Measurements from ENCODE around the gene IBA57.
"Not testable (repeated sequence)": the region's sequence is repeated elsewhere in the genome, so short reads cannot be mapped to it uniquely, and the experiment has no call there.

IBA57 gene

DNA sequence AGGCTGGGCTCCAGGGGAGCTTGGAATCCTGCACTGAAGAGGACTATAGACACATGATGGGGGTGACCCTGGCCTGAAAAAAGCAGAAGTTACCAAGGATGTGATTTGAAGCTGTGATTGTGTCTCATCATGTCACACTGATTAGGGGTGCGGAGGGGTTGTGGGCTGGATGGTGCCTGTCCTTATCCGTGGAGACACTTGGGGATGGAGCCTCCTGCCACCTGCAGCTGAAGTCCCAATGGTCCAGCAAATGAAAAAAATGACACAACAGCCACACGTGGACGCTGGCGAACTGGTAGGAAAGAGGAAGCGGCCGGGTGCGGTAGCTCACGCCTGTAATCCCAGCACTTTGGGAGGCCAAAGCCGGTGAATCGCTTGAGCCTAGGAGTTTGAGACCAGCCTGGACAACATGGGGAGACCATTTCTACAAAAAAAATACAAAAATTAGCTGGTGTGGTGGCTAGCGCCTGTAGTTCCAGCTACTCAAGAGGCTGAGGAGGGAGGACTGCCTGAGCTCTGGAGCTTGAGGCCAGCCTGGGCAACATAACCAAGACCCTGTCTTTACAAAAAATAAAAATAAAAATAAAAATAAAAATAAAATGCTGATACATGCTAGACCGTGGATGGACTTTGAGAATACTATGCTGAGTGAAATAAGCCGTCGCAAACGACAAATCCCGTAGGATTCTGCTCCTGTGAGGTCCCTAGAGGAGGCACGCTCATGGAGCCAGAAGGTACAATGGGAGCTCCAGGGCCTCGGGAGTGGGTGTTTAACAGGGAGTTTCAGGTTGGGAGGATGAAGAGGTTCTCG is 838 bp upstream of the IBA57 start:
- peak in 2 of 42 donors; percentile 29 to 48 for DNase-seq
- intact Hi-C loops (cut with DNase I) = loop anchor here (2.0 to 10.0 kb wide), 2 partner anchors 24 to 320 kb away; partner anchors contain the start of genes GUK1 and RNF187

- DNase-seq = peak; percentile 23 to 82 (median 62)
Observed at GRCh38 chr1:228166170-228166936, 749 bp downstream of the IBA57 start.

GRCh38 chr1:228168563-228169270 is 3.1 kb downstream of the IBA57 start:
- intact Hi-C loops (cut with DNase I) = loop anchor here (10.0 kb wide), 1 partner anchor 316 kb away; the partner anchor contains the start of gene RNF187
- DNase-seq = no peak

More at GRCh38 chr1:228166170-228166936, 749 bp downstream of the IBA57 start:
- intact Hi-C loops (cut with DNase I) = loop anchor here (1.0 to 10.0 kb wide), 2 partner anchors 57 to 318 kb away; partner anchors contain the start of genes MRPL55 and RNF187

- intact Hi-C loops (cut with DNase I) = loop anchor here (10.0 kb wide), 1 partner anchor 315 kb away; the partner anchor contains the start of gene RNF187
- no peak for DNase-seq
Observed at GRCh38 chr1:228169345-228169744, 3.7 kb downstream of the IBA57 start.

- intact Hi-C loops (cut with DNase I) = no loop called here
- no peak for DNase-seq
Observed at GRCh38 chr1:228170666-228171065, 5.1 kb downstream of the IBA57 start.

DNA sequence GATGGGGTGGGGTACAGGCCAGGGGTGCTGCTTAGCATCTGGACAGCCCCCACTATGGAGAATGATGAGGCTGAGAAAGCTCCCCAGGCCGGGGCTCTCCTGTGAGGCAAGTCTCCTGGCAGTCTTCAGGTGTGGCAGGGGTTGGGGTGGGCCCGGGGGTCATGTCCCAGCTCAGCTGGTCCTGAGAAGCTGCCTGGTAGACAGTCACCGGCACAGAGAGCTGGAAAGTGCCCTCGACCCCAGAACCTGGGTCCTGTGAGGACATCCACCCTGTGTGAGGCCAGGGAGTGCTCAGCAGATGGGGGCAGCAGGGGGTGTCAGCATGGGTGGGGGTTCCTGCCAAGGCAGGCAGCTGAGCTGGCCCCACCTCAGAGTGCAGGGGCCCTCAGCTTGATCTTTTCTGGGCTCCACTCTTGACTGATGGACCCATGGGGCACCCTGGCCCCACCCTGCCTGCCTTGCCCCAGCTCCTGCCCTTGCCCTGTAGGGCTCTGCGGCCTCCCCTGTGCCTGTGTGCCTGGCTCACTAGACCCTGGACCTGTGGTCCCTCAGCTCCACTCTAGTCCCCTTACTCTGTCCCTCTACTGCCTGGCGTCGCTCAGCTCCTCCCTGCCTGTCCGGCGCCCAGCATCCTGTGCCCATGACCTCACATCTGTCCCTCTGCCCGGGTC is 5.8 kb downstream of the IBA57 start:
- peak in 1 of 42 donors; percentile 1 for DNase-seq
- intact Hi-C loops (cut with DNase I) = no loop called here

DNA sequence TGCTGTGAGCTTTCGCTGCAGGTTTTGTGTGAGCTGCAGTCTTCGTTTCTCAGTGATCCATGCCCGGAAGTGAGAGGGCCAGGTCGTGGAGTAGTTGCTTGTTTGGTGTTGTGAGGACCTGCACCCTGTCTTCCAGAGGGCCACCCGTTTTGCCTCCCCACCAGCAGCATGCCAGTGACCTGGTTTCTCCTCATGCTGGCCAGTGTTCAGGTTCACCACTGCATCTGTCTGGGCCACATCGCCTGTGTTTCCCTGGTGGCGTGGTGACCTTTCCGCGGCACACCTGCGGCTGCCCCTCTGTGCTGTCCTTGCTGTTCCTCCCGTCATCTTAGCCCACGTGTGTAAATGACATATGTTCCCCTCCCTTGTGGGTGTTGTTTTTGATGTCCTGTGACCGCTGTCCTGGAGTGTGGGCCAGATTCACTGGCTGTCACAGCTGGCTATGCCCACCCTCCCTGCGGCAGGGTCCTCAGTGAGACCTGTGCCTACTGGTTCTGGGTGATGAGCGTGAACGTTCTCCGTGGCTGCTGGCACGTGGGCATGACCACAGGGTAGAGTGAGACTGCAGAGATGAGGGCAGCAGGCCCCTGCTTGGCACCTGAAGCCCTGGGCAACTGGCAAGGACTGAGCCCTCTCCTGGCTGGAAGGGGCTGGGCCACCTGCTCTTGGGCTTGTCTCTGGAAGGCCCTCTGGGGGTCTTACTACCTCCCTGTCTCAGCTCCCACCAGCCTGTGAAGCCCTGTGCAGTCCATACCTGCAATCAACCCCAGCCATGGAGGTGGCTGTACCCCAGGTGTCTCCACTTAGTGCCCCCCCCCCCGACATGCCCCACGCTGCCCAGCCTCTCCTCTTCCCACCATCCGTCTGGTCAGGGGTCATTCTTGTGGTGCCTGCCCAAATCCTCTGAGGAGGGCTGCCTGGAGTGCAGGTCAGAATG is 7.3 kb downstream of the IBA57 start:
- intact Hi-C loops (cut with DNase I) = no loop called here

DNA sequence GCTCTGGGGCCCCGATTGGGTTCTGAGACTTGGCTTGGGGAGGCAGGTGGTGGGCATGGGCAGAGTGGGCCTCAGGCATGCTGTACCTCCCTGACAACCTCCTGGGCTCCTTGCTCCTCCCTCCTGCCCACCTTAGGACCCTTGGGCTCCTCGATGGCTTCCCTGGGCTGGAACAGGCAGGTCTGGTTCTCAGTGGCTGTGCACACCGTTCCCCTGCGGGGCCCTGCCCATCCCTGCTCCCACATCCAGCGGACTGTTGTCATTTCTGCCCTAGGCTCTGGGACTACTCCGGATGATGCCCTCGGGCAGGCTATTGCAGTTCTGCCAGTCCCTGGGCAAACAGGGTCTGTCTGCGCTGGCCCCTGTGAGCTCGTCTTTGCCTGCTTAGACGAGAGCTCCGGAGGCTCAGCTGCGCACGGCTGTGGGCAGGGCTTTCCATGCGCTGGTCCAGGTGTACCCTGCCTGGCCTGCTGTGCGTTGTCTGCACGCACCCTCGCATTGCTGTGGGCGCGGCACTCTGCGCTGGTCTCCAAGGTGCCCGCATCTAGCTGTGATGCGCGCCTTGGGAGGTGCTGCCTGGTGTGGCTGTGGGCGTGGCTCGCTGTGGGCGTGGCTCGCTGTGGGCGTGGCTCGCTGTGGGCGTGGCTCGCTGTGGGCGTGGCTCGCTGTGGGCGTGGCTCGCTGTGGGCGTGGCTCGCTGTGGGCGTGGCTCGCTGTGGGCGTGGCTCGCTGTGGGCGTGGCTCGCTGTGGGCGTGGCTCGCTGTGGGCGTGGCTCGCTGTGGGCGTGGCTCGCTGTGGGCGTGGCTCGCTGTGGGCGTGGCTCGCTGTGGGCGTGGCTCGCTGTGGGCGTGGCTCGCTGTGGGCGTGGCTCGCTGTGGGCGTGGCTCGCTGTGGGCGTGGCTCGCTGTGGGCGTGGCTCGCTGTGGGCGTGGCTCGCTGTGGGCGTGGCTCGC is 8.2 kb downstream of the IBA57 start:
- peak in 1 of 42 donors; percentile 39 for DNase-seq
- intact Hi-C loops (cut with DNase I) = not testable (repeated sequence)

More for the DNA sequence above, 7.3 kb downstream of the IBA57 start:
- no peak for DNase-seq

DNA sequence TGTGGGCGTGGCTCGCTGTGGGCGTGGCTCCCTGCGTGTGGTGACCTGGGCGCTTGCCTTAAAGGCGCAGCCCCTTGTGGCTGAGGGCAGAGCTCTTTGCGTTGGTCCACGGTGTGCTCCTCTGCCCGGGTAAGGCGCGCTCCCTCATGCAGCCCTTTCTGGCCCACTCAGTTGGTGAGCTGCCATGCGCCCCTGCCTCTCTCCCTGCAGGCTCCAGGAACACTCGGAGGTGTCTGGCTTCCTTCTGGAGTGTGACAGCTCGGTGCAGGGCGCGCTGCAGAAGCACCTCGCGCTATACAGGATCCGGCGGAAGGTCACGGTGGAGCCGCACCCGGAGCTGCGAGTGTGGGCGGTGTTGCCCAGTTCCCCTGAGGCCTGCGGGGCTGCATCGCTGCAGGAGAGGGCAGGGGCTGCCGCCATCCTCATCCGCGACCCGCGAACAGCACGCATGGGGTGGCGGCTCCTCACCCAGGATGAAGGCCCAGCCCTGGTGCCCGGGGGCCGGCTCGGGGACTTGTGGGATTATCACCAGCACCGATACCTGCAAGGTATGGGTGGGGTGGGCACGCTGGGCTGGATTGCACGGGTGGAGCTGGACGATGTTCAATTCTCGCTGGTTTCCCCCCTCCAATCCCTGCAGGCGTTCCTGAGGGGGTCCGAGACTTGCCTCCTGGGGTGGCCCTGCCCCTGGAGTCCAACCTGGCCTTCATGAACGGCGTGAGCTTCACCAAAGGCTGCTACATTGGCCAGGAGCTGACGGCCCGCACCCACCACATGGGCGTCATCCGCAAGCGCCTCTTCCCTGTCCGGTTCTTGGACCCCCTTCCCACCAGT is 9.1 kb downstream of the IBA57 start:
- intact Hi-C loops (cut with DNase I) = no loop called here
- peak in 3 of 42 donors; percentile 5 to 47 (median 27) for DNase-seq

DNA sequence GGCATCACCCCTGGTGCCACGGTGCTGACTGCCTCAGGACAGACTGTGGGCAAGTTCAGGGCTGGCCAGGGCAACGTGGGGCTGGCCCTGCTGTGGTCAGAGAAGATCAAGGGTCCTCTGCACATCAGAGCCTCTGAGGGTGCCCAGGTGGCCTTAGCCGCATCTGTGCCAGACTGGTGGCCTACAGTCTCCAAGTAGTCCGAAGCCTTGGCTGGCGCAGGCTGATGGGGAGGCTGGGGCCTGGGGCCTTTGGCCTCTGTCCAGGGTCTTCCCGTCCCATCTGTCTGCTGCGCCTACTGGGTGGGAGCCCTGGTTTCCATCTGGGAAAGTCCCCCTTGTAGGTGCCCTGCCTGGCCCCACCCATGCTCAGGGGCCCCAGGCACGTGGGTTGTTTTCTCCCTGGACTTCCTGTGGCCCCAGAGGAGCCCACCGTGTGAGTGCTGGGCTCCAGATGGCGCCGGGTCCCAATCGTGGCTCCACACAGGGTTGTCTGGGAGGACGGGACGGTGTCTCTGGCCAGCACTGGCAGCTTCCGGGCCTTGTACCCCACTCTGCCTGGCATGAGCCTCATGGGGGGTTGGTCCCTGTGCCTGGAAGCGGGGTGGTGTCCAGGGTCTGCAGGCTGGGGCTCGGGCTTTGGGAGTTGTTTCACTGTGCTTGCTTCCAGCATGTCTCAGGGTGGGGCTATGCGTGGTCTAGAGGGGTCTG is 9.9 kb downstream of the IBA57 start:
- intact Hi-C loops (cut with DNase I) = no loop called here

GRCh38 chr1:228176024-228176395 is 10.4 kb downstream of the IBA57 start:
- peak in 1 of 42 donors; percentile 6 for DNase-seq
- intact Hi-C loops (cut with DNase I) = no loop called here

More for the DNA sequence above, 9.9 kb downstream of the IBA57 start:
- DNase-seq = peak in 1 of 42 donors; percentile 13

- intact Hi-C loops (cut with DNase I) = no loop called here
- peak in 16 of 42 donors; percentile 15 to 58 (median 42) for DNase-seq
Observed at GRCh38 chr1:228176461-228177182, 11.0 kb downstream of the IBA57 start.

- intact Hi-C loops (cut with DNase I) = no loop called here
- peak in 1 of 42 donors; percentile 12 for DNase-seq
Observed at GRCh38 chr1:228177183-228177475, 11.5 kb downstream of the IBA57 start.

All from head of caudate nucleus (tissue), 42 donors.